Retinal pigment epithelial cell (primary cell): ENCODE measurements around the gene SPI1.
A peak's percentile ranks its signal among the peaks of the same experiment; 100 is the strongest.

ENCODE experiments used
- DNase-seq: peaks from one replicate; pipeline ENCODE4 v3.0.0-alpha.2; 2010; ENCODE audit warnings: low read depth
- H3K4me3 ChIP-seq: 2 replicates; pipeline ENCODE4 v1.5.1; 2011; ENCODE audit warnings: mild to moderate bottlenecking, low read length, control low read depth, moderate library complexity
- CTCF ChIP-seq: conservative IDR thresholded peaks from 2 replicates; pipeline ENCODE4 v1.5.1; 2011; ENCODE audit warnings: low read depth, low read length, control low read depth, inconsistent platforms

The SPI1 gene

GRCh38 chr11:47349521-47350095, 28.7 kb downstream of the SPI1 start:
- DNase-seq = no peak
- no peak for TF ChIP-seq CTCF
- no peak overlapping the region for H3K4me3 ChIP-seq

GRCh38 chr11:47348859-47349258, 29.5 kb downstream of the SPI1 start:
- DNase-seq = no peak
- peak; percentile 36 for TF ChIP-seq CTCF
- H3K4me3 ChIP-seq = no peak overlapping the region

- no peak for TF ChIP-seq CTCF
- no peak overlapping the region for H3K4me3 ChIP-seq
- DNase-seq = no peak
Measured at GRCh38 chr11:47348131-47348802, 30.1 kb downstream of the SPI1 start.

- H3K4me3 ChIP-seq = no peak overlapping the region
- DNase-seq = no peak
- no peak for TF ChIP-seq CTCF
Measured at GRCh38 chr11:47347137-47347536, 31.2 kb downstream of the SPI1 start.

GRCh38 chr11:47345890-47346563, 32.3 kb downstream of the SPI1 start:
- H3K4me3 ChIP-seq = no peak overlapping the region
- no peak for TF ChIP-seq CTCF
- no peak for DNase-seq

- DNase-seq = no peak
- no peak overlapping the region for H3K4me3 ChIP-seq
- TF ChIP-seq CTCF = no peak
Measured at GRCh38 chr11:47342854-47343253, 35.5 kb downstream of the SPI1 start.
